Epithelial cell of prostate (primary cell): Measurements from ENCODE around the gene CGRRF1.

Source experiments
- DNase-seq: peaks from one replicate; pipeline ENCODE4 v3.0.0-alpha.2; 2011; ENCODE audit warnings: low read depth, low spot score
- H3K27ac ChIP-seq: fragments of 450-650 bp; 2 replicates; pipeline ENCODE4 v1.5.1; 2017; ENCODE audit warnings: mild to moderate bottlenecking

CGRRF1 gene

DNA sequence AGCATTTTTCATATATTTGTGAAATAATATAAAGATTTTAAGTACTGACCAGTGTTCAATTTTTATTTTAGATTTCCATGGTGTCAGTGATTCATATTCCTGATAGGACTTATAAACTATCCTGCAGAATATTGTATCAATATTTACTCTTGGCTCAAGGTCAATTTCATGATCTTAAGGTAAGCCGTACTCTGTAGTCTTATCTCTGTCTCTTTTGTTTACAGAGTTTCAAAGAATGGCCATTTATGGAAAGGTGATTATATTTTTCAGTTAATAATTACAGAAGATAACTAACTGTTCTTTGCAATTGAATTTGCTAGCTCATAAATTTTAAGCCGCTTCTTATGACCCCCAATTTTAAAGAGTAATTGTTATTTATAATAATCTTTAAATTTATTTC is 27.9 kb downstream of the CGRRF1 start:
- DNase-seq, result no peak

DNA sequence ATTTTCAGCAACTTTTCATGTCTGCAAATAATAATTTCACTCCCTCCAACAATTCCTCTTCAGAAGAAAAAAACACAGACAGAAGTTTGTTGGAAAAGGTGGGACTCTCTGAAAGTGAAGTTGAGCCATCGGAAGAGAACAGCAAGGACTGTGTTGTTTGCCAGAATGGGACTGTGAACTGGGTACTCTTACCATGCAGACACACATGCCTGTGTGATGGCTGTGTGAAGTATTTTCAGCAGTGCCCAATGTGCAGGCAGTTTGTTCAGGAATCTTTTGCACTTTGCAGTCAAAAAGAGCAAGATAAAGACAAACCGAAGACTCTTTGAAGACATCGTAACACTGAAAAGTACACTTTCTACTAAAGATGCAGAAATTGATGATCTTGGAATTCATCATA is 28.3 kb downstream of the CGRRF1 start:
- H3K27ac ChIP-seq, result no peak overlapping the region
- DNase-seq, result no peak

More for the DNA sequence above, 27.9 kb downstream of the CGRRF1 start:
- no peak overlapping the region for H3K27ac ChIP-seq

DNA sequence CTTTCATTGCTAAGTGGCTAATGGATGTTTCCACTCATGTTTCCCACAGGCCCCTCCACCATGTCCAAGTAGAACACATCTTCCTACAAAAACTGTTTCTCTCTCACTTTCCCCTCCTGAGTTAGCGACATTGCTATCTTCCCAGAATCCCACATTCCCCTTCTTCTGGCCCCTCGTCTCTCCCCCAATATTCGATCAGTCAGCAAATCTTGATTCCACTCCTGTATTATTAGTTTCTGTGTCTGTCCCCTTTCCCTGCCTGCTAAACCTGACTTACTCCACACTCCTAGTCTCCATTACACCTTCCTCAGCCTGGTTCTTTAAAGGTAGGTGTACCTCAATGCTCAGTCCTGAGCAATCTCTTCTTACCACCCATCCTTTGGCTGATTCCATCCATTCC is 37.9 kb downstream of the CGRRF1 start:
- DNase-seq, result no peak
- H3K27ac ChIP-seq, result no peak overlapping the region

DNA sequence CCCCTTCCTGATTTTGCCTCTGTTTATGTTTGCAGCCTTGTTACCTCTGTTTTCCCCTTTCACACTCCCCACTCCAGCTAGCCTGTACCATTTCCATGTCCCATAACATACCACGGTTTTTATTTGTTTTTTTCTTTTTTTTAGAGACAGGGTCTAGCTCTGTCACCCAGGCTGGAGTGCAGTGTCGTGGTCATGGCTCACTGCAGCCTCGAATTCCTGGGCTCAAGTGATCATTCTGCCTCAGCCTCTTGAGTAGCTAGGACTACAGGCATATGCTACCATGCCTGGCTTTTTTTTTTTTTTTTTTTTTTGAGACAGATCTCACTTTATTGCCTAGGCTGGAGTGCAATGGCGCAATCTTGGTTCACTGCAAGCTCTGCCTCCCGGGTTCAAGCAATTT is 38.8 kb downstream of the CGRRF1 start:
- no peak overlapping the region for H3K27ac ChIP-seq
- DNase-seq, result no peak

DNA sequence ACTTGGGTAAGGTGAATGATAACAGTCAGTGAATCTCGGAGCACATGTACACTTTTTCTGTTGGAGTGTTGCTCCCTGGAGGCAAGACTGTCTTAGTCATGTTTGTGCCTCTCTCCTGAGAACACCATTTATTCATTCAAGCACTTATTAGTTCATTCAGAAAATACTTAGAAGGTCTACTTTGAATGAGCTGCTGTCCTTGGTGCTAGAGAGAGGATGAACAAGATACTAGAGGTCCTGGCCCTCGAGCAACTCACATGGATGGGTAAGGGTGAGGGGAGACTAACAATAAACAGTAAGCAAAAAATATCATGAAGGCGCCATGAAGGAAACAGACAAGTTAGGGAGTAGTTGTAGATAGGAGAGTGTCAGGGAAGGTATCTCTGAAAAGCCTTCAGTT is 40.2 kb downstream of the CGRRF1 start:
- H3K27ac ChIP-seq, result no peak overlapping the region
- no peak for DNase-seq

DNA sequence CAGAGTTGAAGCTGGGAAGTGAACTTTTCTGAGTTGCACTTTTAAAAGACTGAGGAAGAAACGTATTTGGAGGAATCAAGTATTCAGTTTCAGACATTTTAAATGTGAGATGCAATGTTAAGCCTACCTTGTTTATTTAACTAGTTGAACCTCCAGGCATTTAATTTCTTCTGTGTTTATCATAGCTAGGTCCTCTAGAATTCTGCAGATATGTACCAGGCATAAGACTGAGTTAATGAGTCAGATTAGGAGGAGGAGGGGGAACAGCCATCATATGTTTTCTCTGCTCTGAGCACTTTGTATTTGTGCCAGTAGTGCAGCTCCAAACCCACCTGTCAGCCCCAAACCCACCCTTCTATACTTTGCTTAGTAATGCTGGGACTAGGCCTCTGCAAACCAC is 40.8 kb downstream of the CGRRF1 start:
- H3K27ac ChIP-seq, result no peak overlapping the region
- DNase-seq, result no peak

DNA sequence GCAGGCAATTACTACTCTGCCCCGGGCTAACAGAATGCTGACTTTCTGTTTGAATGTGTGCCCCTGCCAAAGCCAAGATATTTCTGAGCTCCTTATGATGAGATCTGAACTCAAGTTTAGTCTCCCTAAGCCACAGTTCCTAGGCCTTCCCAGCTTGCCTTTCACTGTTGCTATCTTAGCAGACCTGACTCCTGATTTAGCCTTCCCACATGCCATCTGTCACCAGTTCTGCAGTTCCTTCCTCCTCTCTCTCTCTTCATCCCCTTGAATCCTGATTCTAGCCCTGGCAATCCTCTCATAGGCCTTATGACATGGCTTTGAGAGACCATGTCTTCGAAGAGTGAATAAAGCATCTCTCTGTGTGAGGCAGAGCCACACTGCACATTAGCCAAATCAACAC is 44.7 kb downstream of the CGRRF1 start:
- no peak for DNase-seq
- no peak overlapping the region for H3K27ac ChIP-seq

DNA sequence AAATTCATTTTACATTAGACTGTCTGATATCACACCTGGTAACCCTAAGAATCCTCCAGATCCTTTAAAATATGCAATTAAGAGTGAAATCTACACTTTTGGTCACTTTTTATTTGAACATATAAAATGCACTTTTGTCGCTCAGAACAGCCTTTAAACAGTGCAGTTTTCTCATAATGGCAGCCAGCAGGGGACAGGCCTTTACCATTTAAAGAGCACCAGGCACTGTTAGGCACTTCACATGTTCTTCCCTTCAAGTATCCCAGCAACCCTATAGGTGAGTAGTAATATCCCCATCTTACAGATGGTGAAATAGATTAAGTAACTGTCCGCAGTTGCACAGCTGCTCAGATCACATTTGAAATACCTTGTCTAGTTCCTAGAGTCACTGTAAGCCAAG is 45.9 kb downstream of the CGRRF1 start:
- no peak for DNase-seq
- no peak overlapping the region for H3K27ac ChIP-seq

DNA sequence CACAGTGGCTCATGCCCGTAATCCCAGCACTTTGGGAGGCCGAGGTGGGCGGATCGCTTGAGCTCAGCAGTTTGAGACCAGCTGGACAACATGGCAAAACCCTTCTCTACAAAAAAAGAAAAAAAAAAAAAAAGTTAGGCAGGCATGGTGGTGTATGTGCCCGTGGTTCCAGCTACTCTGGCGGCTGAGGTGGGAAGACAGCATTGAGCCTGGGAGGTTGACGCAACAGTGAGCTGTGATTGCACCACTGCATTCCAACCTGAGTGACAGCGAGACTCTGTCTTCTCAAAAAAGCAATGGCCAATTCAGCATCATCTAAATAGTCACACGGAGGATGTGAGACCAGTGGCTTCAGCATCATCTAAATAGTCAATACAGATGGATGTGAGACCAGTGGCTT is 46.8 kb downstream of the CGRRF1 start:
- DNase-seq, result no peak

DNA sequence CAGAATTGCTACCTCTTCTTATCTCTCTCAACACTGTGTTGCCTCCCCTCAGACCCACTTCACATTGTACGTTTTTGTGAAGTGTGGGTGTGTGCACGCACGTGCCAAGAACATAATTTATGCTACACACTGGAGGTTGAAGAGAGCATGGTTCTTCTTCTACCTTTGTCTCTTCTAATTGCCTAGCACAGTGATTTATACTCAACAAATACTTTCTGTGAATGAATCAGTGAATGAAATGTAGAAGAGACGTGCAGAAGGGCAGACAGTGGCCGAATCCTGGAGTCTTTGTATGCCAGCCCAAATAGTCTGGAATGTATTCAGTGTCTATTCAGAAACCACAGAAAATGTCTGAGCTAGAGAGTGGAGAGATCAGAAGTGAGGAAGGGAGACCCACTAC is 52.6 kb downstream of the CGRRF1 start:
- H3K27ac ChIP-seq, result no peak overlapping the region
- no peak for DNase-seq

More for the DNA sequence above, 46.8 kb downstream of the CGRRF1 start:
- H3K27ac ChIP-seq, result no peak overlapping the region

DNA sequence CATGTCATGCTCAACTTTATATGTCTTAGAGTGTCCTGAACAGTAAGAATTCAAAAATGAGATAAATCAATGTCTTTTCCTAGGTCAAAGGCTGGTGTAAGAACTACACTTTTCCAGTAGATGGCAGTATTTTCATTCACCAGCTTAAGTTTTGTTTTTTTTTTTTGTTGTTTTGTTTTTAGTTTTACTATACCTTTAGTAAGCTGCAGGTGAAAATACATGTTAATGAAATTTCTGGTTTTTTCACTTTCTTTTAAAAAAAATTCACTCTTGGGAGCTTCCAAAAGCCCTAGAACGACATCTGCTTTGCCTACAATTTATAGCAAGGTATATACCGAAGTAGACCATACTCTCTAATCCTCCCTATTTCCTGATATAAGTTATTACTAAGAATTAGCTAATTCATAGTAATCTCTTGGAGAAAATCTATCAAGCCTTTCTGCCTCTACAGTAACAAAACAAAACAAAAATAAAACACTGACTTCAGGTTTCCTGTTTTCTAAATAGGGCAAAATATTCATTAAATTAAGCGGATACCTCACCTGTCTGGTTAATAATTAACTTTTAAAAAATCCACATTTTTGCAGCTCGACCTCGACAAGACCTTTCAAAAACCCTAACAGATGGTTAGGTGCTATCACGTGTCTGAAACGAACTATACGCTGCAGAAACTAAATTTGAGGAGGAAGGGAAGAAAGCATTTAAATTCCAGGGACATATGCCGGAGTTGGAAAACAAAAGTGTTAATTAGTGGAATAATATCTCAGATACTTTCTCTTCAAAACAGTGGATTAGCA is 54.6 kb downstream of the CGRRF1 start:
- no peak for DNase-seq
- H3K27ac ChIP-seq, result peak overlapping the region; percentile 95

DNA sequence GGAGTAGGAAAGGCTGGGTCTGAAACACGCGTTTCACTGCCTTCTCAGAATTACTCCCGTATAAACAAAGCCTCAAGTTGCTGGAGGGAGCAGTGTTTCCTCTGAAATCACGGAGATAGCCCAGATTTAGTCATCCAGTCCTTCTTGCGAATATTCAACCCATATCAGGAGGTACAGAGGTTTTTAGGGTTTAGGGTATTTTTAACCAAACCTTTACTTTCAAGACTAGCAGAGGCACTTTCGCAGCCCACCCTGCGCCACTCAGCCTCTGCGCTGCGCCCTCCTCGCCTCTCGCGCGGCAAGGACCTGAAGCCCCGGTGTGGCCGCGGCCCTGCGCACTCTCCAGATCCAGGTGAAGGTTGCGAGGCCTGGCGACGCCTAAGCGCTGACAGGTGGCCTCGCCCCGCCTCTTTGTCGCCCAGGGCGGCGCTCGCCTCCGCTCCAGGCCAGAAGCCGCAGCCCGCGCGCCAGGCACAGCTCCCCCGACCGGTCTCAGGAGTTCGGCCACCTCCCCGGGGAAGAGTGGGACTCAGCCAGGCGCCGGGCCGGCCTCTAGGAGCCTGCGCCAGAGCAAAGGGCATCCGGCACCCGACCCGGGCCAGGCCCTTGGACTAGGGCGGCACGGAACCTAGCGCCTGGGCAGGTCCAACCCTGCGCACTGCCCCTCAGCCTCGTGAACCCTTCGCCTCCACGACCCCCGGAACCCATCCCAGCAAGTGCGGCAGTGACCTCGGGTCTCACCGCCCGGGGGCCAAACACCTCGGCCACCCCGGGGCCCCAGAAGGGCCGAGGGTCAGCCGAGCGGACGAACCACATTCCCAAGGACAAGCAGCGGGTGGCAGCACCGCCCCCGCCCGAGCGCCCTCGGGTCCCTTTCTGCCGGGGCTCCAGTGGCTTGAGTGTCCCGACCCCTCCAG is 55.4 kb downstream of the CGRRF1 start:
- no peak for DNase-seq
- H3K27ac ChIP-seq, result peak overlapping the region; percentile 95

DNA sequence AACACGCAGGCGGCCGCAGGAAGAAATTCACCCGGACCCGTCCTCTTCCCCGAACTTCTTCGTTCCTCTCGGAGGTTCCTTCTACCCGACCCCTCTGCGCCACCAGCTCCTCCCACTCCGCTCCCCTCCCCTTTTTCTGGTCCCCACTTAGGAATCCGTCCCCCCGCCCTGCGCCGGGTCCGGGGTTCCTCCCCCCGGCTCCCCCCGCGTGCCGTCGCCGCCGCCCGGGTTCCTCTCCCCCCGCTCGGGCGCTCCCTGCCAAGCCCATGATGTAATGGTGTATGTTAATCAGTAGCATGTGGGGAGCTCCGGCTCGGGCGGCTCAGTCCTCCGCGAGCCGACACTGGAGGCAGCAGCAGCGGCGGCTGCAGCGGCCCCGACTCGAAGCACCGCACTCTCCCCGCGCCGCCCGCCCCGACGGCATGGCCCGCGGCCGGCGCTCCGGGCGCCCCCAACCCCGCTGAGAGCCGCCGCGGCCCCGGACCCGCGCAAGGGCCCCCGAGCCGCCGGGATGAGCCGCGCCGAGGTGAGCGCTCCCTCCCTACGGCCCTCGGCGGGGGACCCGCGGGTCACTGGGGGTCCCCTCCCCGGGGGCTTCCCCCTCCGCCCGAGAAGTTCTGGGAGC is 56.2 kb downstream of the CGRRF1 start:
- no peak for DNase-seq
- H3K27ac ChIP-seq, result peak overlapping the region; percentile 95

DNA sequence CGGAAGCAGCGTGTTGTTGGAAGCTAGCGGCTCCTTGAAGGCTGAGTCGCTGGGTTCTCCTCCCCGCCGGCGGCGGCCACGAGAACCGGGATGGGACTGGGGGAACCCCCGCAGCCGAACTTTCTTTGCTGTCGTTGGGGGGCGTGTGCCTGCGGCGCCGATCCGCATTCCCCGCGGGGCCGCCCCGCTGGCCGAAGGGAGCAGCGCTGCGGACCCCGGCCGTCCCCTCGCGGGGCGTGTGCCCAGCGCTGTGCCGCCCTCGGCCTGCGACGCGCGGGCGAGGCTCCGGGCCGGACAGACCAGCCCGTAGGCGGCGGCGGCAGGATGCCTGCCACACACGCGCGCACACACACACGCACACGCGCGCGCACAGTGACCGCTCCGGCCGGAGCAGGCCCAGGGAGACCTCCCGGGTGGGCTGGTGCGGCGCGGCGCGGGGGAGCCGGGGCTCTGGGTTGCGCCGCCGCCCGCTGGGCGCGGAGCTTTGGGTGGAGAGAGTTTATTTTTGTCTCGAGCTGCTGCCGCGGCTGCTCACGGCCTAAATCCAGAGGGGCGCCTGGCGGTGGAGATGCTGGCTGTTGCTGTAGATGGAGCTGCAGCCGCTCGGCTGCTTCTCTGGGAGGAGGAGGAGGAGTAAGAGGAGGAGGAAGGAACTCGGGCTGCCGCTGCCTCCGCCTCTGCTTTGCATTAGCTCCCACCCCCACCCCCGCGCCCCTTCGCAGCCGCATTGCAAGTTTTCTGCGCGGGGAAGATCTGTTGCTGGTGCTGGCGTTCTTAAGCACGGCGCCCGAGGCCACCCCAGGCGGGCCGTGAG is 56.9 kb downstream of the CGRRF1 start, which contains the start of gene SAMD4A:
TSS of gene SAMD4A (plus strand) at position 719 of the 814 bp plus-strand sequence. CDS start 789 bp downstream, outside the sequence.
- peak within 1 kb of the TSS; percentile 95 for H3K27ac ChIP-seq
- no peak for DNase-seq

DNA sequence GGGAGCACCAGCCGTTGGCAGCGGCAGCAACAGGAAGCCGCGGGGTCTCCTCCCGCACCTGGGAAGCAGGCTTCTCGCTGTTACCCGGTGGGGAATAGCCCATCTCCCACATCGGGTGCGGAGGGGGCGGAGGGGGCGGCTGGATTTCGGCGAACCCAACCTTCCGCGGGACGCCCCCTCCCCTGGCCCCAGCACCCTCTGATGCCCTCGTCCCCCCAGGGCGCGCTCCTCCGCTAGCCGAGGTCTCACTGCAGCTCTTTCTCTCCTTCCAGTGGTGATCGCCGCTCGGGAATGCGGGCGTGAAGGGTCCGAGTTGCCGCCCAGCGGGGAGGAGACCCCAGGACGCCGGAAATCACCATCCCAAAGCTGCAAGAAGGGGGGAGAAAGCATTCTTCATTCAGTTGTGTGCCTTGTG is 57.5 kb downstream of the CGRRF1 start:
- no peak for DNase-seq

DNA sequence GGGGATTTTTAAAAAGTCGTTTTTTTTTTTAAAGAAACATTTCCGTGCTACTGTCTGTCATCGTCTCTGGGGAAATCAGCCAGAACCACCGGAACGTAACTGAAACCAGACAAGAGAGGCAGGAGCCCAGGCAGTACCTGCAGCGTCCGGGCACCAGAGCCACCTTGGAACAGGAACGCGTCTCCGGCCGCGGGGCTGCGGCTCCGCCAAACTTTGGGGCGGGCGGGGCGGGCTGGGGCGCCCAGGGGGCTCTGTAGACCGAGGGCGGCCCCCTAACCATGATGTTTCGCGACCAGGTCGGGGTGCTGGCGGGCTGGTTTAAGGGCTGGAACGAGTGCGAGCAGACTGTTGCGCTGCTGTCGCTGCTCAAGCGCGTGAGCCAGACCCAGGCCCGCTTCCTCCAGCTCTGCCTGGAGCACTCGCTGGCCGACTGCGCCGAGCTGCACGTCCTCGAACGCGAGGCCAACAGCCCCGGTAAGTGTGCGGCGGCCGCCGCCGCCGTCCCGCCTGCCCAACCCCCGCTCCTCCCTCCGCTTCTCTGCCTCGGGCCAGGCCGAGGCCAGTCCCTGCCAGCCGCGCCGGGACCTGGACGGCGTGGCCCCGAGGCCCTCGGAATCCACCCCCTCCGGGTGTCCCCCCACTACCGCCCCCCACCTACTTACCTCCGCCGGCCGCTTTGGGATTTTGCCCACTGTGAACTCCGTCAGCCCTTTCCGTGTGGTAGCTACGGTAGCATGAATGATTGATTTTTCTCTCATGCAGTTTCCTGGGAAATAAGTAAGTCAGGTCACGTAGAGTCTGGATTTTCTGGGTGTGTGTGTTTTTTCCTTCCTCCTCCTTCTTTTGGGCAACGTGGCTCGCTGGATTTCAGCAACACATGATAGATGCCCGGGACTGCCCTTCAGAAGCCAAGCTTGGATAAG is 58.2 kb downstream of the CGRRF1 start:
- DNase-seq, result no peak
- peak overlapping the region; percentile 95 for H3K27ac ChIP-seq

More for the DNA sequence above, 57.5 kb downstream of the CGRRF1 start:
- peak overlapping the region; percentile 95 for H3K27ac ChIP-seq

DNA sequence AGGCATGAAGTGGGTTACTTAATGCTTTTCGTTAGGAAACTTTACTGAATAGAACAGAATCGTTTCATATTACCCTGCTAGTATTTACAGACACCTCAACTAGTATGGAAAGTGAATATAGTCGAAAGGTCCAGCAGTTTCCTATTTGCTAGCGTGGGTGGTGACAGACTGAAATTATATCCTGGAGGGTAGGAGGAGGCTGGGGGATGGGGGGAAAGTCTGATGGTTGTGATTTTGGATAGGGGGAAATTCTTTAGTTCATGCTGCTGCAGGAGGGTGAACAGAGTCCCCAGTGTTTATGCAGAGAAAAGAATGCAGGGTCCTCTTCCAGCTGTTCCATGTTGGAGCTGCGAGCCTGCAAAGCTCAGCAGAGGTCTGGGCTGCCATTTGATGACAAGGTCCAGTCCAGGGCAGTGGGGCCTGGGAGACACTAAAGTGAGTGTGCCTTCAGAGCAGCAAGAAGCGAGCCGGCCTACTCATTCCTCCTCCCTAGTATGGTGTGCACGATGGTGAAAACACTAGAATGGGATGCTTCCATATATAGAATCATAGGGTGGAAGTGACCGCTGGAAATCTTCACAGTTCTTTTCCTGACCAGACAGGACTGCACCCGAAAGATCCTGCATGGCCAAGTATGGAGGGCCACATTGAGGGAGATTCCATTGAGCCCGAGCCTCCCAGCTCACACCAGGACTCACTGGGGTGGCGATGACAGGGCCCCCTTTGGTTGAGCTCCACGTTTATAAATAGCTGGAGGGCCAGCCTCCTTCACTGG is 59.3 kb downstream of the CGRRF1 start:
- H3K27ac ChIP-seq, result peak overlapping the region; percentile 89
- DNase-seq, result no peak

DNA sequence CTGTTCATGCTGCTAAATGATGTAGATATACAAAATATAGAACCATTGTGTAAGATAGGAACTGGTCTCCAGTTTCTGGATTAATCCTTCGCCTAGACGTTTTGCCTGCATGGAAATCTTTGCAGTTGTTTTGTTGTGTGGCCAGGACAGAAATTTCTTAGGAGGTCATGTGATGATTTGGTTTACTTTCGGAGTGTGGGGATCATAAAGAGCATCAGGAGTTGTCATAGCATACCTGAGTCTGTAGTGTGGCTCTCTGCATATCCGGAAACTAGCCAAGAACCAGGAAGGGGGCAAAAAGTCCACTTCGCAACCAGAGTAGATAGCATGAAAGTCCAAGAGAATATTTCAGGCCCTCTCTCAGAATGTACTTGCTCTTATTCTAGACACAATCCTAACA is 60.3 kb downstream of the CGRRF1 start:
- no peak for DNase-seq
- peak overlapping the region; percentile 89 for H3K27ac ChIP-seq
